DND-41 (cell line): ENCODE data around the gene ZNF70.

Source experiments
- ATAC-seq: fragments of 200-7000 bp; cut with Tn5 transposase; 3 replicates; pipeline ENCODE4 v1.9.1; 2021; ENCODE audit warnings: low read depth; ENCODE audit not compliant: insufficient read depth
- DNase-seq: peaks from one replicate; pipeline ENCODE4 v3.0.0-alpha.2; 2020
- H2AFZ ChIP-seq: 2 replicates; pipeline ENCODE4 v1.6.0; 2012; ENCODE audit warnings: low read depth, low read length
- H3K27ac ChIP-seq: 2 replicates; pipeline ENCODE4 v1.5.1; 2012; ENCODE audit warnings: low read length, inconsistent platforms
- H3K27me3 ChIP-seq: fragments of 200-600 bp; sonication (generic); 2 replicates; pipeline ENCODE4 v1.6.0; 2012; ENCODE audit warnings: low read length, mild to moderate bottlenecking, inconsistent platforms; ENCODE audit not compliant: insufficient read depth, poor library complexity
- H3K36me3 ChIP-seq: 2 replicates; pipeline ENCODE4 v1.5.1; 2012; ENCODE audit warnings: low read length, inconsistent platforms; ENCODE audit not compliant: insufficient read depth
- H3K4me1 ChIP-seq: 2 replicates; pipeline ENCODE4 v1.5.1; 2012; ENCODE audit warnings: mild to moderate bottlenecking, low read length; ENCODE audit not compliant: insufficient read depth
- H3K4me2 ChIP-seq: 2 replicates; pipeline ENCODE4 v1.6.0; 2012; ENCODE audit warnings: mild to moderate bottlenecking, moderate library complexity, low read length, inconsistent platforms; ENCODE audit not compliant: insufficient read depth
- H3K4me3 ChIP-seq, 2 experiments: fragments of 200-600 bp in 1 of 2; shearing (Covaris generic) in 1 of 2; 2 replicates each; pipeline ENCODE4 v1.5.1; 2012 to 2016; ENCODE audit warnings: inconsistent platforms in 2 of 2, low read length in 2 of 2, mild to moderate bottlenecking in 2 of 2, low read depth in 1 of 2, moderate library complexity in 1 of 2
- H3K79me2 ChIP-seq: 2 replicates; pipeline ENCODE4 v1.6.0; 2012; ENCODE audit warnings: low read length, inconsistent platforms; ENCODE audit not compliant: insufficient read depth
- H3K9ac ChIP-seq: 2 replicates; pipeline ENCODE4 v1.6.0; 2012; ENCODE audit warnings: low read depth, mild to moderate bottlenecking, inconsistent platforms, low read length, moderate library complexity
- H3K9me3 ChIP-seq: 2 replicates; pipeline ENCODE4 v1.5.1; 2012; ENCODE audit warnings: low read length, moderate library complexity, mild to moderate bottlenecking, inconsistent platforms; ENCODE audit not compliant: insufficient read depth, severe bottlenecking
- H4K20me1 ChIP-seq: 2 replicates; pipeline ENCODE4 v1.6.0; 2012; ENCODE audit warnings: low read length; ENCODE audit not compliant: insufficient read depth
- EZH2 ChIP-seq: IDR thresholded peaks from 3 replicates; pipeline ENCODE4 v1.6.1; 2012; ENCODE audit warnings: borderline replicate concordance, low read depth, mild to moderate bottlenecking, moderate library complexity, low read length, inconsistent platforms; ENCODE audit not compliant: severe bottlenecking
- TF ChIP-seq, protein P1 (sequence below): IDR thresholded peaks from 2 replicates; pipeline ENCODE4 v1.5.1; 2012; ENCODE audit warnings: borderline replicate concordance, low read length, moderate library complexity, mild to moderate bottlenecking; ENCODE audit not compliant: poor library complexity, severe bottlenecking; ENCODE audit errors: extremely low read depth

ZNF70 gene

DNA sequence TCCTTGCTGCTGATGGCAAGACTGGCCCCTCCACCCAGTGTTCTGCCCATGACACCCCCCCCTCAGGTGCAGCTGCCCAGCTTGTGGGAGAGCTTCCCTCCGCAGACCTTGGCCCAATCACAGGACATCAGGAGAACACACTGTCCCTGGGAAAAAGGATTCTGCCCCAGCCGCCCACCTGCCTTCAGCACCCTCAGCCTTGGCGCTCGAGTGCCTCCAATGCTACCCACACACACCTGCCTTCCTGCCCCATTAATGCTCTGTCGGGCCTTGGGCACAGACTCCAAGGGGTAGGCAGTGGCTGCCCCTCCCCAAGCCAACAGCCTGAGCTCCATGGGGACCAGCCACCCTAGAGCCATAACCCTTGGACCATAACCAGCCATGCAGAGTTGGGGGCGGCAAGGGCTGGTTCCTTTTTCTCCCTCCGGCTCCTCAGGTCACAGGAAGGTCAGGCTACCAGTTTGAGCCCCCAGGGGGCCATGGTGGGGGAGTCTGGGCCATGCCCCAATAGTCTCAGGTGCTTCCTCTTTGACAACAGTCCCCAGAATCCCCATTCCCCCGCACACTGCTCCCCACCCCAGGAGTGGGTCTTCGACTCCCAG is 1.3 kb upstream of the ZNF70 start:
- ATAC-seq (no peak), DNase-seq (no peak)
- no peaks in the 10 kb centered on the region for H3K36me3 ChIP-seq
- H4K20me1 ChIP-seq, result no peaks in the 10 kb centered on the region
- no peak overlapping the region for H3K9ac ChIP-seq
- H3K27ac ChIP-seq, result no peak overlapping the region
- TF ChIP-seq EZH2, result no peak
- TF ChIP-seq, protein P1, sequence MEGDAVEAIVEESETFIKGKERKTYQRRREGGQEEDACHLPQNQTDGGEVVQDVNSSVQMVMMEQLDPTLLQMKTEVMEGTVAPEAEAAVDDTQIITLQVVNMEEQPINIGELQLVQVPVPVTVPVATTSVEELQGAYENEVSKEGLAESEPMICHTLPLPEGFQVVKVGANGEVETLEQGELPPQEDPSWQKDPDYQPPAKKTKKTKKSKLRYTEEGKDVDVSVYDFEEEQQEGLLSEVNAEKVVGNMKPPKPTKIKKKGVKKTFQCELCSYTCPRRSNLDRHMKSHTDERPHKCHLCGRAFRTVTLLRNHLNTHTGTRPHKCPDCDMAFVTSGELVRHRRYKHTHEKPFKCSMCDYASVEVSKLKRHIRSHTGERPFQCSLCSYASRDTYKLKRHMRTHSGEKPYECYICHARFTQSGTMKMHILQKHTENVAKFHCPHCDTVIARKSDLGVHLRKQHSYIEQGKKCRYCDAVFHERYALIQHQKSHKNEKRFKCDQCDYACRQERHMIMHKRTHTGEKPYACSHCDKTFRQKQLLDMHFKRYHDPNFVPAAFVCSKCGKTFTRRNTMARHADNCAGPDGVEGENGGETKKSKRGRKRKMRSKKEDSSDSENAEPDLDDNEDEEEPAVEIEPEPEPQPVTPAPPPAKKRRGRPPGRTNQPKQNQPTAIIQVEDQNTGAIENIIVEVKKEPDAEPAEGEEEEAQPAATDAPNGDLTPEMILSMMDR, result no peak
- peaks cover 21% of the 10 kb centered on the region for H3K4me1 ChIP-seq
- H2AFZ ChIP-seq, result no peak overlapping the region
- no peaks in the 10 kb centered on the region for H3K9me3 ChIP-seq
- H3K4me3 ChIP-seq, result no peak overlapping the region
- no peaks in the 10 kb centered on the region for H3K27me3 ChIP-seq
- no peak overlapping the region for H3K4me2 ChIP-seq
- H3K79me2 ChIP-seq, result peaks cover 14% of the 10 kb centered on the region

DNA sequence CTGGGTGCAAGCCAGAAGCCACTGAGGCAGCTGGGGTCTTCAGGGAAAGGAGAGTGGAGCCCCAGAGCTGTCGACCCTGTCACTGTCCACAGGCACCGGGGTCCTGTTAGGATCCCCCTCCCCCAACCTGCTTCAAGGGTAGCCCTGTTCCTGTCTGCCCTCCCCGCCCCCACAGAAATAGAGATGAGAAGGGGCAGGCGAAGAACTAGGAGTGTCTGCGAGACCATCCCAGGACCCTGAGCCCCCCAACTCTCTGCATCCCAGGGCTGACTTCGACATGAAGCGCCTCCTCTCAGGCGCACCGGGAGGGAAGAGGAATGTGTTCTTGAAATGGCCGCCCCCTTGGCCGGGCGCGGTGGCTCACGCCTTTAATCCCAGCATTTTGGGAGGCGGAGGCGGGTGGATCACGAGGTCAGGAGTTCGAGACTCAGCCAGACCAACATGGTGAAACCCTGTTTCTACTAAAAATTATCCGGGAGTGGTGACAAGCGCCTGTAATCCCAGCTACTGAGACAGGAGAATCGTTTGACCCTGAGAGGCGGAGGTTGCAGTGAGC is 607 bp upstream of the ZNF70 start:
- Histone ChIP-seq H3K4me2 (peak overlapping the region; percentile 99), H3K79me2 (peaks cover 15% of the 10 kb centered on the region), H3K36me3 (no peaks in the 10 kb centered on the region), H3K4me3 (peak overlapping the region; percentile 47 to 93; a peak in 3 of 4 replicates), H3K9me3 (no peaks in the 10 kb centered on the region), H3K27ac (peak overlapping the region; percentile 83), H3K27me3 (no peaks in the 10 kb centered on the region), H2AFZ (peak overlapping the region; percentile 99), H3K4me1 (peaks cover 21% of the 10 kb centered on the region), H3K9ac (peak overlapping the region; percentile 88), H4K20me1 (no peaks in the 10 kb centered on the region)
- no peak for ATAC-seq
- DNase-seq, result no peak
- no peak for TF ChIP-seq EZH2
- TF ChIP-seq, protein P1, result no peak

DNA sequence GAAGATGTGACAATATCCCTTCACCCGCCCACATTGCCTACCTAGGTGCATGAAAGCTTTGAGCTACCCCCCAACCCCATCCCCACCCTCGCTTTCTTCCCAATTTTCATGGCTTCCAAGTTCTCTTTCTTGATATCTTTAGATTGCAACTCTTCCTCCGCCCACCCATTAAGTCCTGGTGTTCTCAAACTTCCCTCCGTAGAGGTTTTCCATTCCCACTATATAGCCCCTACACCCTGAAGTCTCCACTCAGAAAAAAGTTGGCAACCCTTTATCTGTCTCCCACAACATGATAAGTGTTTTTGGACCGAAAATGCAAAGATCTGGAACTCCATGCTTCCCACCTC is 572 bp downstream of the ZNF70 start:
- no peaks in the 10 kb centered on the region for H3K27me3 ChIP-seq
- peak overlapping the region; percentile 88 for H3K9ac ChIP-seq
- peaks cover 21% of the 10 kb centered on the region for H3K4me1 ChIP-seq
- H3K4me2 ChIP-seq, result peak overlapping the region; percentile 99
- H4K20me1 ChIP-seq, result no peaks in the 10 kb centered on the region
- H3K4me3 ChIP-seq, result peak overlapping the region; percentile 74 to 93
- H3K9me3 ChIP-seq, result no peaks in the 10 kb centered on the region
- peak overlapping the region; percentile 80 for H2AFZ ChIP-seq
- no peak for ATAC-seq
- H3K79me2 ChIP-seq, result peaks cover 15% of the 10 kb centered on the region
- no peak for DNase-seq
- TF ChIP-seq, protein P1, result no peak
- TF ChIP-seq EZH2, result no peak
- peak overlapping the region; percentile 61 for H3K27ac ChIP-seq
- H3K36me3 ChIP-seq, result no peaks in the 10 kb centered on the region
